Ovary (tissue), 9 donors: ENCODE measurements around the gene EIF5A. TPM values are rescaled to one million over a fixed set of nuclear protein-coding genes. Genes with fewer than 3 reads are reported as not detected.

Experiments
- DNase-seq, 5 donors: peaks; one replicate each; pipeline ENCODE4 v3.0.0-alpha.2; 2019 to 2020
- H3K27ac ChIP-seq, 2 donors: fragments of 200-600 bp; one replicate each; pipeline versions ENCODE4 v1.5.1 to v1.8.0; 2019 to 2022
- H3K27me3 ChIP-seq: fragments of 200-600 bp; one replicate; pipeline ENCODE4 v1.8.0; 2022
- H3K36me3 ChIP-seq: fragments of 200-600 bp; sonication (generic); one replicate; pipeline ENCODE4 v1.5.1; 2019
- H3K4me1 ChIP-seq: one replicate; pipeline ENCODE4 v1.8.1; 2013; ENCODE audit warnings: mild to moderate bottlenecking, moderate library complexity; ENCODE audit not compliant: insufficient read depth
- H3K4me3 ChIP-seq: fragments of 200-600 bp; sonication (generic); one replicate; pipeline ENCODE4 v1.5.1; 2017
- H3K9me3 ChIP-seq, 2 donors: fragments of 200-600 bp in 1 of 2; sonication (generic) in 1 of 2; one replicate each; pipeline versions ENCODE4 v1.5.1 to v1.8.1; 2013 to 2019; ENCODE audit warnings: mild to moderate bottlenecking in 1 of 2, moderate library complexity in 1 of 2
- CTCF ChIP-seq, 3 donors: fragments of 450-650 bp in 2 of 3; fragments of 200-600 bp in 1 of 3; IDR thresholded peaks; one replicate each; pipeline versions ENCODE4 v1.5.1 to v1.8.0; 2016 to 2022; ENCODE audit warnings: antibody characterized with exemption in 3 of 3, mild to moderate bottlenecking in 1 of 3
- EP300 ChIP-seq: sonication (generic); formaldehyde crosslinking; IDR thresholded peaks from one replicate; pipeline ENCODE4 v1.6.1; 2017; ENCODE audit warnings: antibody characterized with exemption
- POLR2A ChIP-seq: fragments of 450-650 bp; IDR thresholded peaks from one replicate; pipeline ENCODE4 v1.6.1; 2017; ENCODE audit warnings: antibody characterized with exemption, mild to moderate bottlenecking, moderate library complexity
- WGBS, 3 donors: extraction: QIAGEN DNeasy Blood & Tissue Kit in 1 of 3; methylation state at CpG; one replicate each; pipeline versions ENCODE4 v1.1.5 to v1.1.7; 2013 to 2017; 5-methylcytosine and 5-hydroxymethylcytosine counted together
- intact Hi-C, 4 donors: fragments of 100-400 bp; cut with DNase I; formaldehyde crosslinking; loops; one replicate each; pipeline versions ENCODE4 v1.11.0 to v1.15.1; 2022 to 2023
- polyA plus RNA-seq, 2 donors: library from polyadenylated mRNA; stranded (reverse); fragments of 200-250 nt in 1 of 2; fragments of 350-450 nt in 1 of 2; fragmentation: Illumina TruSeq in 1 of 2; extraction: RNeasy Lipid Tissue Mini Kit (QIAGEN cat#74804) in 1 of 2; gene quantifications; one replicate each; pipeline ENCODE4 v1.2.3, GENCODE V29; 2013 to 2014
- total RNA-seq, 7 donors: library from RNA; depleted of rRNA in 2 of 7; stranded (reverse); fragments of >200 nt in 2 of 7; fragmentation: NEBNext Ultra II Directional in 3 of 7; extraction: Animal tissue kit (Norgen Biotek cat#: 25700) in 3 of 7; gene quantifications; one replicate each; pipeline versions ENCODE4 v1.1.0 to v1.2.4, GENCODE V29; 2016 to 2023
- donor health status: DM: no; HTN: no; CAD: no; lungs with moderate emphysema.
- donor health status: DM: no; HTN: no; CAD: no.
- donor health status: Bipolar disorder and iron deficiency.
- donor health status: DM: yes; HTN: yes; CAD: no.
- donor health status: DM: no; HTN: no; CAD: no.
- donor health status: DM: yes; HTN: yes; CAD: no.

Gene EIF5A
- total and polyA plus RNA-seq, 9 donors = 55.9 to 302 (median 229) TPM

- Histone ChIP-seq H3K4me3 (no peak overlapping the region), H3K4me1 (peaks cover 8% of the 10 kb centered on the region), H3K36me3 (no peaks in the 10 kb centered on the region), H3K9me3 (no peaks in the 10 kb centered on the region), H3K27me3 (peaks cover 3% of the 10 kb centered on the region), H3K27ac (no peak overlapping the region)
- intact Hi-C loops = loop anchor here in 1 of 4 donors (5.0 kb wide), 1 partner anchor 248 kb away; the partner anchor contains the start of gene SLC16A11
- TF ChIP-seq EP300 (no peak), CTCF (IDR thresholded peaks at IDR 0.05) (no peak), POLR2A (no peak)
- 83 to 89% (median 88%) methylated on average over 19 of the region's 19 CpGs for WGBS, 3 donors
- DNase-seq = no peak
Observed at GRCh38 chr17:7290166-7290565, 17.3 kb upstream of the EIF5A start.

GRCh38 chr17:7290685-7291084 lies 16.7 kb upstream of the EIF5A start:
- Histone ChIP-seq H3K36me3 (no peaks in the 10 kb centered on the region), H3K4me3 (no peak overlapping the region), H3K27ac (no peak overlapping the region), H3K9me3 (no peaks in the 10 kb centered on the region), H3K27me3 (peaks cover 3% of the 10 kb centered on the region), H3K4me1 (peaks cover 9% of the 10 kb centered on the region)
- intact Hi-C loops = loop anchor here in 1 of 4 donors (5.0 kb wide), 1 partner anchor 248 kb away; the partner anchor contains the start of gene SLC16A11
- no peak for DNase-seq
- WGBS, 3 donors = 73 to 76% (median 75%) methylated on average over 11 of the region's 11 CpGs
- TF ChIP-seq POLR2A (no peak), CTCF (IDR thresholded peaks at IDR 0.05) (no peak), EP300 (no peak)

- TF ChIP-seq EP300 = no peak
- no peak for TF ChIP-seq CTCF (IDR thresholded peaks at IDR 0.05)
- TF ChIP-seq POLR2A = no peak
- DNase-seq = no peak
- Histone ChIP-seq H3K36me3 (no peaks in the 10 kb centered on the region), H3K27me3 (peaks cover 3% of the 10 kb centered on the region), H3K4me1 (peaks cover 9% of the 10 kb centered on the region), H3K4me3 (no peak overlapping the region), H3K27ac (no peak overlapping the region), H3K9me3 (no peaks in the 10 kb centered on the region)
- intact Hi-C loops = loop anchor here in 1 of 4 donors (5.0 kb wide), 1 partner anchor 250 kb away; the partner anchor contains the start of gene SLC16A11
- WGBS, 3 donors = 76 to 80% (median 78%) methylated on average over 2 of the region's 2 CpGs
Observed at GRCh38 chr17:7292194-7292593, 15.2 kb upstream of the EIF5A start.

- Histone ChIP-seq H3K4me1 (peaks cover 9% of the 10 kb centered on the region), H3K27me3 (peaks cover 3% of the 10 kb centered on the region), H3K9me3 (no peaks in the 10 kb centered on the region), H3K4me3 (no peak overlapping the region), H3K36me3 (no peaks in the 10 kb centered on the region), H3K27ac (no peak overlapping the region)
- TF ChIP-seq POLR2A (no peak), CTCF (IDR thresholded peaks at IDR 0.05) (no peak), EP300 (no peak)
- intact Hi-C loops = loop anchor here in 1 of 4 donors (5.0 kb wide), 1 partner anchor 250 kb away; the partner anchor contains the start of gene SLC16A11
- WGBS, 3 donors = 16 to 20% (median 19%) methylated on average over 6 of the region's 6 CpGs
- DNase-seq = peak in 1 of 5 donors; percentile 73
Observed at GRCh38 chr17:7292729-7293128, 14.7 kb upstream of the EIF5A start.
